ENCODE measurements around the gene AEN.

AEN gene

GRCh38 chr15:88620995-88621772 is at the start of gene AEN:
TSS of gene AEN (plus strand) at chr15:88621340. CDS start at chr15:88626210, 4,870 bp downstream.
- DNase-seq (ENCODE audit: low read depth): peak; percentile 86
- H3K4me3 ChIP-seq (ENCODE audit: low read depth, low read length): peak within 1 kb of the TSS; percentile 76

GRCh38 chr15:88571852-88572259 is 49.3 kb upstream of the AEN start:
- no peak for TF ChIP-seq CTCF (IDR thresholded peaks at IDR 0.05; ENCODE audit: low read depth, low read length, missing control alignments)
- no peak for DNase-seq (ENCODE audit: low read depth)
- no peak overlapping the region for H3K4me3 ChIP-seq (ENCODE audit: low read depth, low read length)

More at GRCh38 chr15:88620995-88621772, at the start of gene AEN:
- no peak for TF ChIP-seq CTCF (IDR thresholded peaks at IDR 0.05; ENCODE audit: low read depth, low read length, missing control alignments)

GRCh38 chr15:88574077-88574476 is 47.1 kb upstream of the AEN start:
- H3K4me3 ChIP-seq (ENCODE audit: low read depth, low read length): no peak overlapping the region
- no peak for DNase-seq (ENCODE audit: low read depth)
- no peak for TF ChIP-seq CTCF (IDR thresholded peaks at IDR 0.05; ENCODE audit: low read depth, low read length, missing control alignments)

- TF ChIP-seq CTCF (IDR thresholded peaks at IDR 0.05; ENCODE audit: low read depth, low read length, missing control alignments): no peak
- H3K4me3 ChIP-seq (ENCODE audit: low read depth, low read length): no peak overlapping the region
- DNase-seq (ENCODE audit: low read depth): no peak
Observed at GRCh38 chr15:88574655-88575054, 46.5 kb upstream of the AEN start.

- no peak for TF ChIP-seq CTCF (IDR thresholded peaks at IDR 0.05; ENCODE audit: low read depth, low read length, missing control alignments)
- no peak overlapping the region for H3K4me3 ChIP-seq (ENCODE audit: low read depth, low read length)
- no peak for DNase-seq (ENCODE audit: low read depth)
Observed at GRCh38 chr15:88579322-88579721, 41.8 kb upstream of the AEN start.

GRCh38 chr15:88580532-88580931 is 40.6 kb upstream of the AEN start:
- no peak for TF ChIP-seq CTCF (IDR thresholded peaks at IDR 0.05; ENCODE audit: low read depth, low read length, missing control alignments)
- DNase-seq (ENCODE audit: low read depth): no peak
- no peak overlapping the region for H3K4me3 ChIP-seq (ENCODE audit: low read depth, low read length)

Data from GM12864 (cell line).